ENCODE measurements around the gene WNT5B. TPM values are rescaled to one million over a fixed set of nuclear protein-coding genes. Genes with fewer than 3 reads are reported as not detected.

Gene WNT5B
- total and polyA plus RNA-seq, 2 of the 4 experiments (the other 2 are of a cell fraction): 83.7 to 102 TPM

DNA sequence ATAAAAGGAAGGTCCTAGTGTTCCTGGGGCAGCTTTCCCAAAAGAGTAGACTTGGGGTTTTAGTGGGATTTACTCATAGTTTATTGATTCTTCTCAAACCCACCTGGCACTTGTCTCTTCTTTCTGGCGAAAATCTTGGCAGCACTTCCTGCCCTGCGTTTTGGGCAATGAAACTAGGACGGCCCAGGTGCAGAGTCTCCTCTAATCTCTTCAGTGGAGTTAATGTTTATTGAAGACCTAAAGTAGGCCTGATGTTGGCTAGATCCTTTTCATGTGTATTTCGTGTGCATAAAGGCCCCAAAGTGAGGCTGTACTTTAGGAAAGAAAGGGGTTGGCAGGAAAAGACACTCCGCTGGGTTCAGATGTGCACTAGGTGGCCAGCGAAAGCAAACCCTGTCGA lies 5.1 kb downstream of the WNT5B start:
- in situ Hi-C loops (cut with MboI; ENCODE audit: low sequenced_read_pairs): no loop called here

More for the DNA sequence above, 5.1 kb downstream of the WNT5B start:
- Histone ChIP-seq H3K27ac (ENCODE audit: insufficient read depth, low read length) (no peak overlapping the region), H4K91ac (ENCODE audit: insufficient read depth, low read depth, low read length) (no peak overlapping the region), H2BK15ac (ENCODE audit: low read depth, low read length) (no peak overlapping the region), H2AFZ (replicated peaks; ENCODE audit: low read length, poor library complexity) (no peak overlapping the region), H3K9me3 (ENCODE audit: control insufficient read depth, insufficient read depth, low read length) (no peaks in the 10 kb centered on the region), H4K20me1 (ENCODE audit: insufficient read depth, low read length) (peaks cover 24% of the 10 kb centered on the region), H4K8ac (ENCODE audit: low read depth in 2 of 2, low read length in 2 of 2) (no peak overlapping the region), H3K18ac (ENCODE audit: low read depth, low read length) (no peak overlapping the region), H3K23ac (ENCODE audit: low read depth, low read length) (no peak overlapping the region), H2BK5ac (ENCODE audit: low read depth, low read length, poor library complexity, severe bottlenecking) (no peak overlapping the region), H3K14ac (replicated peaks; ENCODE audit: low read depth, low read length) (no peak overlapping the region), H2AK5ac (ENCODE audit: low read depth, low read length) (no peak overlapping the region), H3K9ac (ENCODE audit: low read depth, low read length) (no peak overlapping the region), H3K9me1 (ENCODE audit: insufficient read depth, low read length) (no peaks in the 10 kb centered on the region), H3K4me1 (ENCODE audit: control insufficient read depth, insufficient read depth, low read length) (peaks cover 15% of the 10 kb centered on the region), H2BK120ac (ENCODE audit: low read depth, low read length) (no peak overlapping the region), H4K5ac (ENCODE audit: low read depth, low read length) (no peak overlapping the region), H3K4ac (ENCODE audit: low read depth, low read length) (no peak overlapping the region), H3K36me3 (ENCODE audit: control insufficient read depth, insufficient read depth, low read length) (peaks cover 6% of the 10 kb centered on the region; the same call in 1 of the 2 replicates), H2AK9ac (replicated peaks; ENCODE audit: low read depth, low read length, poor library complexity) (no peak overlapping the region), H3K79me1 (ENCODE audit: low read depth in 1 of 2, low read length in 2 of 2) (peaks cover 6 to 62% of the 10 kb centered on the region in 2 experiments; a peak in 3 of 4 replicates), H3K4me3 (ENCODE audit: insufficient read depth, low read depth, low read length) (no peak overlapping the region), H3K4me2 (ENCODE audit: low read depth, low read length) (no peak overlapping the region), H3K56ac (ENCODE audit: extremely low read depth, insufficient read depth, low read length) (no peak overlapping the region), H3K27me3 (ENCODE audit: control insufficient read depth, insufficient read depth, low read length) (no peaks in the 10 kb centered on the region), H2BK20ac (ENCODE audit: low read depth, low read length) (no peak overlapping the region)
- ATAC-seq (ENCODE audit: low read depth) (no peak), DNase-seq (no peak)
- dilution Hi-C loops (cut with HindIII; ENCODE audit: low sequenced_read_pairs, unreplicated experiment): no loop called here
- TF ChIP-seq RFX5 (IDR thresholded peaks at IDR 0.05; ENCODE audit: low read depth, low read length) (no peak), FOS (IDR thresholded peaks at IDR 0.05; ENCODE audit: low read depth, low read length) (no peak), CHD1 (IDR thresholded peaks at IDR 0.05; ENCODE audit: low read depth, low read length) (no peak), MAFK (IDR thresholded peaks at IDR 0.05; ENCODE audit: low read depth, low read length) (no peak), RCOR1 (IDR thresholded peaks at IDR 0.05; ENCODE audit: insufficient replicate concordance, low read length) (no peak), MXI1 (IDR thresholded peaks at IDR 0.05; ENCODE audit: borderline replicate concordance, low read depth, low read length) (no peak), POLR2A (IDR thresholded peaks at IDR 0.05; ENCODE audit: low read depth, low read length) (no peak), NFE2L2 (IDR thresholded peaks at IDR 0.05; ENCODE audit: low read depth, low read length) (no peak)
- TF ChIP-seq, protein P1, sequence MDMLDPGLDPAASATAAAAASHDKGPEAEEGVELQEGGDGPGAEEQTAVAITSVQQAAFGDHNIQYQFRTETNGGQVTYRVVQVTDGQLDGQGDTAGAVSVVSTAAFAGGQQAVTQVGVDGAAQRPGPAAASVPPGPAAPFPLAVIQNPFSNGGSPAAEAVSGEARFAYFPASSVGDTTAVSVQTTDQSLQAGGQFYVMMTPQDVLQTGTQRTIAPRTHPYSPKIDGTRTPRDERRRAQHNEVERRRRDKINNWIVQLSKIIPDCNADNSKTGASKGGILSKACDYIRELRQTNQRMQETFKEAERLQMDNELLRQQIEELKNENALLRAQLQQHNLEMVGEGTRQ (IDR thresholded peaks at IDR 0.05; ENCODE audit: low read depth, low read length): no peak
- CTCF ChIA-PET: interaction anchor here (0.8 to 1.2 kb wide), 3 partner anchors 21 to 64 kb away, joined by 3 read pairs; no protein-coding TSS in a partner anchor
- intact Hi-C loops (cut with micrococcal nuclease): loop anchor here (5.0 kb wide), 1 partner anchor 158 kb away; no protein-coding TSS in a partner anchor
- WGBS, 2 experiments (ENCODE audit: extremely low coverage in 2 of 2, insufficient read length in 1 of 2): 50% methylated on average over 2 of the region's 7 CpGs; no CpG with 5 or more reads in 1 of the 2 experiments
- POLR2A ChIA-PET (ENCODE audit: unreplicated experiment): no interaction called here
- BruUV-seq (replicated peaks): no TSS peak
